Amniotic epithelial cell (primary cell): Measurements from ENCODE around the gene DENR.
A peak's percentile ranks its signal among the peaks of the same experiment; 100 is the strongest.
"Not testable (repeated sequence)": the region's sequence is repeated elsewhere in the genome, so short reads cannot be mapped to it uniquely, and the experiment has no call there.

Experiments used
- DNase-seq: peaks from one replicate; pipeline ENCODE4 v3.0.0-alpha.2; 2010; ENCODE audit warnings: low read depth

DENR gene

GRCh38 chr12:122740351-122740750, 12.3 kb upstream of the DENR start:
- DNase-seq: peak; percentile 28

- DNase-seq: no peak
Measured at GRCh38 chr12:122743895-122744525, 8.6 kb upstream of the DENR start.

DNA sequence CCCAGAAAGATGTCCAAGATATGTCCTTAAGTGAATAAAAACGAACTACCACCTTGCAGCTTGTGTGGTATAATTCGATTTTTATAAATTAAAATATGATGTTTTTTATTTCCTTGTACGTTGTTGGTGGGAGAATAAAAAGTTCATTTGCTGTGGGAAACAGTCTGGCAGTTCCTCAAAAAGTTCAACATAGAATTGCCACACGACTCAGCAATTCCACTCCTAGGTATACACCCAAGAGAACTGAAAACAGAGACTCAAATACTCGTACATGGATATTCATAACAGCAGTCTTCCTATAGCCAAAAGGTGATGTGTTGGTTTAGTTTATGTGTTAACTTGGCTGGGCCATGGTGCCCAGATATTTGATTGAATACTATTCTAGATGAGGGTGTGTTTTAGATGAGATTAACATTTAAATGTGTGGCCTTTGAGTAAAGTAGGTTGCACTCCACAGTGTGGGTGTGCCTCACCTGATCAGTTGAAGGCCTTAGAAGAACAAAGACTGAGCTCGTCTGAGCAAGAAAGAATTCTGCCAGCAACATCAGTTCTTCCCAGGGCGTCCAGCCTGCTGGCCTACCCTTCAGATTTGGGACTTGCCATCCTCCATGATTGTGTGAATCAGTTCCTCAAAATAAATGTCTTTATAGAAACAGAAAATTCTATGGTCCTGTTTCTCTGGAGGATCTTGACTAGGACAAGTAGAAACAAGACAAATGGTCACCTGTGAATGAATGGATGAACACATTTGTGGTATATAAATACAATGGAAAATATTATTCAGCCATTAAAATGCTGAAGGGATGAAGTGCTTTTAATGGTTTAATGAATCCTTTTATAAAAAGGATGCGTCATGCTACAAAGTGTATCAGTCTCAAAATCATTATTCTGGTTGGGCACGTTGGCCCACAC, 5.1 kb upstream of the DENR start:
- no peak for DNase-seq

DNA sequence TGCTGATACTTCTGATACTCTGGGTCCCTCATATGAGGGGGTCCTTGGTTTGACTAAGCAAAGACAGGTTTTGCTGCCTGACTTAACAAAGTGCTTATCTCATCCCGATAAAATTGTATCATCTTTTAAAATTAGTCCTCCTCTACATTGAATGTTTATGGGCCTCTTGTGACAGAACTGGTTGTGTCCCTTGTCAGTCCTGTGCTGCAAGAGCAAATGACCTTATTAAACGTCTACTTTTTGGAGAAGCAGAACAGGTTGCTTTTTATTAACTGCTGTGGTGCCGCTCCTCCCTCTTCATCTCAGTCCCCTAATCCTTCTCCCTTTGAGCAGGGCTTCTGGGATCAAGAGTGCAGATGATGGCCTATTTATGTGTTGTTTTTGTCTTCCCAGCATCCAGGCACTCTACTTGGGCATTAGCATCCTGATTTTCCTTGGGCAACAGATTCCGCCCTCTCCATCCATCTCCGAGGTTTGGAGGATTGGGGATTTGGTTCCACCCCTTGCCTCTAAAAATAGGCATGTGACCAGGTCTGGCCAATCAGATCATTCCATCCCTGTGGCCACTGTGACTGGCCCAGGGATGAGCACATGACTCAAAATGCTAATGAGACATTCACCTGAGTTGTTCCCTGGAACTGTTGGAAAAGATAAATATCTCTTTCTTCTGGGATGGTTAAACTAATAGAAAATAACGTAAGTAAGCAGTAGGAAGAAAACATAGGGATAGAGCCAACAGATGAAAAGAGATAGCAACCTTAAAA, 2.9 kb upstream of the DENR start:
- no peak for DNase-seq

- DNase-seq: not testable (repeated sequence)
Measured at GRCh38 chr12:122750781-122751515, 1.7 kb upstream of the DENR start.

DNA sequence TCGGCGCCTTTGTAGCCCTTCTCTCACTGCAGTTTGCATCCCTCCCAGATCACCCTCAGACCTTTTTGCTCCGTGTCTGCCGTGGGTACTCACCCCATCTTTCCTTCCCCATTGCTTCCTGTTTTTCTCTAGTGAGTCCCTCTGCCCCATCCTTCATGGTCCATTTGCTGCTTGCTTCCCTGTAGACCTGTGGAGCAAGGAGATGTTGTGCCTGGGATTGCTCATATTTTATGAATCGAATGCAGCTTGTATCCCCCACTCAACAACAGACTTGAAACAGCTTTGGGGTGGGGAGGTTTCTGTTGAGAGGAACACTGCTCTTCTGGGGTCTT, 661 bp downstream of the DENR start:
- no peak for DNase-seq

GRCh38 chr12:122754790-122755189, 2.2 kb downstream of the DENR start:
- no peak for DNase-seq

GRCh38 chr12:122757568-122757967, 4.9 kb downstream of the DENR start:
- DNase-seq: no peak

DNA sequence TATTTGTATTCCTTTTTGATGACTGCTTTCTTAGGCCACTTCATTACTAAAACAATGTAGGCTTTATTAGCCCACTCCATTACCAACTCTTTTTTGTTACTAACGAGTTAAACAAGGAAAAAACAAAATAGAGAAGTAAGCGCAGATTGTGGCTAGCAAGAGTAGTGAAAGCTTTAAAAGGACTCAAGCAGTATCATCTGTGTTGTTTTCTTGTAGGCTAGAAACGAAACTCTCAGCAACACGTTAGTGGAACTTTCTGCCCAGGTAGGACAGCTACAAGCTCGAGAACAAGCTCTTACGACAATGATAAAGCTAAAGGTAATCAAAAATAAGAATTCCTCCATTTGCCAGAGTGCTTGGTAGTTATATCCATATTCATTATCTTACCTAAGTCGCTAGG, 32.9 kb downstream of the DENR start:
- DNase-seq: no peak

- peak; percentile 50 for DNase-seq
Measured at GRCh38 chr12:122788387-122788786, 35.8 kb downstream of the DENR start.

- no peak for DNase-seq
Measured at GRCh38 chr12:122789637-122790036, 37.0 kb downstream of the DENR start.

DNA sequence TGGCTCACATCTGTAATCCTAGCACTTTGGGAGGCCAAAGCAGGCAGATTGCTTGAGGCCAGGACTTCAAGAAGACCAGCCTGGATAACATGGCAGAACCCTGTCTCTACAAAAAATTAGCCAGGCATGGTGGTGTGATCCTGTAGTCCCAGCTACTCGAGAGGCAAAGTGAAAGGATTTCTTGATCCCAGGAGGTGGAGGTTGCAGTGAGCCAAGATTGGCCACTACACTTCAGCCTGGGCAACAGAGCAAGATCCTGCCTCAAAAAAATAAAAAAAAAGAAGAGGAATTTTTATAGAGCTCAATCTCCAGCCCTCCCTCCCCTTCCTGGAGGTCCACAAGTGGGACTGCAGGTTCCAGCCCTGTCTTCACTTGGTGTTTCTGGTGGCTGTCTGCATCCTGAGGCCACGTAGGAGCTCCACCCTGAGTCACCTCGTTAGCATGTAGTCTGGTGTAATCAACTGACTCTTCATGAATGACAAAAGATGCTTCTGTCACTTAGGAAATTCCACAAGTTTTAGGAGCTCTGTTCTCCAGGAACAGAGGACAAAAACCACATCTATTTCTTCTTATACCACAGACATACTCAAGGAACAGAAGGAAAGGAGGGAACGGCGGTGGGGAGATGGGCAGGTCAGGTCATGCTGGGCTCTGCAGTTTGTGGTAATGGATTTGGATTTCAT, 37.9 kb downstream of the DENR start:
- DNase-seq: peak; percentile 47

GRCh38 chr12:122793685-122794106, 41.1 kb downstream of the DENR start:
- peak; percentile 64 for DNase-seq

GRCh38 chr12:122795807-122796206, 43.2 kb downstream of the DENR start:
- no peak for DNase-seq

DNA sequence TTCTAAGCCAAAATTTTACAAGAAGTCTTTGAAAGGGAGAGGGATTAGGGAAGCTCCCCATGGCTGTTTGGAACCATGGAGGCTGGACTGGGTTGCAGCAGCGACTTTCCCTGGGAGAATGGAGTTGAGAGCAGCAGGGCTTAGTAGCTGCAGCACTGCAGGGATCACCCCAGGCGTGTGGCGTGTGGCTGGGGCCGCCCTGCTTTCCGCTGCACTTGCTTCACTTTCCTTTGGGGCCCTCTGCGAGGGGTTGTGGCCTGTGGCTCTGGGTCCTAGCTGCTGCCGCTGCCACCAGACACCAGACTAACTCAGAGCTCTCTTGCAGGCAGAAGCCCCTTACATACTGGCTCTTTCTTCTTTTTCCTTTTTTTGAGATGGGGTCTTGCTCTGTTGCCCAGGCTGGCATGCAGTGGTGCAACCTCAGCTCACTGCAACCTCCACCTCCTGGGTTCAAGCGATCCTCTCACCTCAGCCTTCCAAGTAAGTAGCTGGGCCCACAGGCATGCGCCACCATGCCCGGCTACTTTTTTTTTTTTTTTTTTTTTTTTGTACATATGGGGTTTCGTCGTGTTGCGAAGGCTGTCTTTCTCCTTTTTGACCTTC, 47.1 kb downstream of the DENR start:
- no peak for DNase-seq

GRCh38 chr12:122803937-122804336, 51.3 kb downstream of the DENR start:
- DNase-seq: no peak

GRCh38 chr12:122804957-122805356, 52.3 kb downstream of the DENR start:
- DNase-seq: not testable (repeated sequence)

GRCh38 chr12:122807651-122808050, 55.0 kb downstream of the DENR start:
- DNase-seq: no peak

GRCh38 chr12:122811777-122812176, 59.2 kb downstream of the DENR start:
- no peak for DNase-seq

DNA sequence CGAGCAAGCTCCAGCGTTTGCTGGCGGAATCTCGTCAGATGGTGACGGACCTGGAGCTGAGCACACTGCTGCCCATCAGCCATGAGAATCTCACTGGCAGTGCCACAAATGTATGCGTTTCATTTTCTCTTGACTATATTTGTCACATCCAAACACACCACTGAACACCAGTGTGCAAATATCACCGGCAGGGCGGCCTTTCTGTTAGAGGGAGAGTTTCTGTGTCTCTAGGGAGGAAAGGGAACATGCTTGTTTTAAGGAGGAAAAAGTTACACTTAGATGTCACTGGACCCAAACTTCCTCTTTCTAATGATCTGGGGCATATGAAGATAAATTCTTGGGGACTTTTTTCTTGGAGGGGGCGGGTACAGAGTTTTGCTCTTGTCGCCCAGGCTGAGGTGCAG, 60.7 kb downstream of the DENR start:
- no peak for DNase-seq

DNA sequence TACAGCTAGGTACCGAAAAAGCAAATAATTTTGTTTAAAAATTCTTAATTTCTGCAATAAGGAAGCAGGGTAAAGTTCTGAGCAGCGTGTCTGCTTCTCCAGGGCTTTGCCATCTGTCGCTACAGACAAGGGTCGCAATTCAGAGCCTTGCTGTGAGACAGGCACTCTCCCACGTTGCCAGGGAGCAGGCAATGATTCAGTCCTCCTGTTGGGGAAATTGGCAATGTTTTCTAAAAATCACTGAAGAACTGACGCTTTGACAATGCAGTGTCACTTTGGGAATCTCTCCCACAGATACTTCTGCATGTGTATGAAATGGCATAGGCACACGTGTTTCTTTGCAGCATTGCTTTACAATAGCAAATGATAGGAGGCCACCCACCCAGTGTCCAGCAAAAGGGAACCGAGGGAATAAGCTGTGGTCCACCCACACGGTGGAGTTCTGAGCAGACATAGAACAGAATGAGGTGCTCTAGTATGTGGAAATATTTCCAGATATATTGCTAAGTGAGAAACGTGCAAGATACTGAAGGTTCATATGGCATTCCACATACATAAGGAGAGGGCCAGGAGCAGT, 66.7 kb downstream of the DENR start:
- no peak for DNase-seq
